Fibroblast of lung (primary cell): Measurements from ENCODE around the gene BIN1.

Experiments used
- CTCF ChIP-seq, 2 donors: IDR thresholded peaks in 1 of 2; conservative IDR thresholded peaks in 1 of 2; 1 replicate in 1 of 2; 2 replicates in 1 of 2; pipeline ENCODE4 v1.5.1; 2011 to 2012; ENCODE audit warnings: low read length in 2 of 2, control low read depth in 1 of 2, inconsistent platforms in 1 of 2, low read depth in 1 of 2, mild to moderate bottlenecking in 1 of 2
- EZH2 ChIP-seq: IDR thresholded peaks from 2 replicates; pipeline ENCODE4 v1.5.1; 2012; ENCODE audit warnings: low read length, control low read depth, mild to moderate bottlenecking; ENCODE audit errors: missing control alignments

GRCh38 chr2:127084611-127085316 lies 22.2 kb downstream of the BIN1 start:
- TF ChIP-seq EZH2 (no peak), CTCF (conservative IDR thresholded peaks at IDR 0.05 in 1 of 2, IDR thresholded peaks at IDR 0.05 in 1 of 2; ENCODE audit: low read depth in 1 of 2, low read length in 2 of 2) (no peak)
